SK-N-MC (cell line): ENCODE results near the gene SOX1.

Experiments used
- EZH2 ChIP-seq: fragments of 200-600 bp; sonication (generic); IDR thresholded peaks from one replicate; pipeline ENCODE4 v1.6.1; 2017; ENCODE audit warnings: antibody characterized with exemption
- POLR2AphosphoS5 ChIP-seq: IDR thresholded peaks from 2 replicates; pipeline ENCODE4 v1.6.1; 2012; ENCODE audit warnings: mild to moderate bottlenecking, low read depth, low read length, borderline replicate concordance

GRCh38 chr13:112068540-112069060 lies 1.7 kb downstream of the SOX1 start:
- TF ChIP-seq EZH2 (no peak), POLR2AphosphoS5 (no peak)
